ENCODE data around the gene KDM4B. TPM values are rescaled to one million over a fixed set of nuclear protein-coding genes. Genes with fewer than 3 reads are reported as not detected.

The KDM4B gene
- total RNA-seq, 1 experiment from 2014 or later = 35.9 TPM

GRCh38 chr19:5006201-5006600 is 37.3 kb downstream of the KDM4B start (continued):
- TF ChIP-seq ZBTB33 (IDR thresholded peaks at IDR 0.05; ENCODE audit: extremely low read depth, insufficient replicate concordance, low read length) (no peak), CEBPB (IDR thresholded peaks at IDR 0.05; ENCODE audit: low read depth) (no peak), EZH2phosphoT487 (IDR thresholded peaks at IDR 0.05; ENCODE audit: borderline replicate concordance) (no peak), CTCF (IDR thresholded peaks at IDR 0.05 in 2 of 3, conservative IDR thresholded peaks at IDR 0.05 in 1 of 3; ENCODE audit: borderline replicate concordance in 1 of 3, insufficient read depth in 1 of 3, low read depth in 2 of 3, low read length in 2 of 3) (no peak), MAX (IDR thresholded peaks at IDR 0.05) (no peak)

GRCh38 chr19:5006821-5007220 is 37.9 kb downstream of the KDM4B start:
- Histone ChIP-seq H3K9ac (ENCODE audit: low read length) (no peak overlapping the region), H3K9me2 (ENCODE audit: insufficient read depth) (no peaks in the 10 kb centered on the region), H4K20me1 (ENCODE audit: insufficient read depth) (no peaks in the 10 kb centered on the region; the same call in 1 of the 2 replicates), H3K27ac (ENCODE audit: low read depth, low read length) (no peak overlapping the region), H3K4me1 (ENCODE audit: control insufficient read depth in 1 of 2, insufficient read depth in 2 of 2, low read length in 2 of 2) (peaks cover 10 to 13% of the 10 kb centered on the region in 2 experiments), H3K79me2 (ENCODE audit: insufficient read depth, low read length) (peaks cover 33% of the 10 kb centered on the region), H3K4me3 (replicated peaks in 1 of 2; ENCODE audit: low read depth in 1 of 2, low read length in 2 of 2) (no peak overlapping the region), H3K4me2 (ENCODE audit: low read length) (no peak overlapping the region), H3K27me3 (ENCODE audit: insufficient read depth, low read length) (no peaks in the 10 kb centered on the region), H2AFZ (ENCODE audit: low read depth, low read length, poor library complexity, severe bottlenecking) (no peak overlapping the region), H3K9me3 (ENCODE audit: control insufficient read depth in 1 of 2, insufficient read depth in 1 of 2, low read depth in 1 of 2, low read length in 2 of 2) (no peaks in the 10 kb centered on the region), H3K36me3 (ENCODE audit: control insufficient read depth in 1 of 2, insufficient read depth in 2 of 2, low read length in 2 of 2) (no peaks in the 10 kb centered on the region)
- no peak for TF ChIP-seq ZFX (IDR thresholded peaks at IDR 0.05)
- no peak for TF ChIP-seq CTCF (IDR thresholded peaks at IDR 0.05 in 2 of 3, conservative IDR thresholded peaks at IDR 0.05 in 1 of 3; ENCODE audit: borderline replicate concordance in 1 of 3, insufficient read depth in 1 of 3, low read depth in 2 of 3, low read length in 2 of 3)
- TF ChIP-seq FOSL1 (IDR thresholded peaks at IDR 0.05; ENCODE audit: low read depth) = no peak
- TF ChIP-seq ATF3 (IDR thresholded peaks at IDR 0.05) = no peak
- no peak for DNase-seq (ENCODE audit: low read depth, low spot score)
- ATAC-seq = no peak
- ChIA-PET CTCF (interaction anchor here (1.0 kb wide), 1 partner anchor 24 kb away, joined by 4 read pairs; no protein-coding TSS in a partner anchor), RAD21 (ENCODE audit: low non-redundant PET in 1 of 2, low total read pairs in 2 of 2, uncharacterized antibody in 2 of 2, unreplicated experiment in 2 of 2) (no interaction called here), POLR2A (no interaction called here)
- BruUV-seq (replicated peaks) = no TSS peak
- intact Hi-C loops (cut with micrococcal nuclease) = no loop called here

Measured in HCT116 (cell line).